Lung (tissue), 12 donors: Measurements from ENCODE around the gene HOXB1. TPM values are rescaled to one million over a fixed set of nuclear protein-coding genes. Genes with fewer than 3 reads are reported as not detected.

Experiments used
- ATAC-seq: fragments of 200-7000 bp; cut with Tn5 transposase; one replicate; pipeline ENCODE4 v1.9.1; 2020; ENCODE audit warnings: moderate number of reproducible peaks; ENCODE audit not compliant: insufficient read depth, low FRiP score
- DNase-seq, 3 donors: peaks; one replicate each; pipeline ENCODE4 v3.0.0-alpha.2; 2013 to 2017
- H3K27ac ChIP-seq, 2 donors: one replicate each; pipeline ENCODE4 v1.5.1; 2013; ENCODE audit warnings: mild to moderate bottlenecking in 2 of 2, moderate library complexity in 2 of 2, control low read depth in 1 of 2, inconsistent platforms in 1 of 2, low read depth in 1 of 2, low read length in 1 of 2
- H3K27me3 ChIP-seq, 3 donors: one replicate each; pipeline ENCODE4 v1.5.1; 2013; ENCODE audit warnings: low read length in 2 of 3; ENCODE audit not compliant: control insufficient read depth in 3 of 3, insufficient read depth in 3 of 3
- H3K36me3 ChIP-seq, 4 donors: one replicate each; pipeline ENCODE4 v1.5.1; 2013; ENCODE audit warnings: low read length in 4 of 4, mild to moderate bottlenecking in 1 of 4, moderate library complexity in 1 of 4; ENCODE audit not compliant: control insufficient read depth in 4 of 4, insufficient read depth in 4 of 4
- H3K4me1 ChIP-seq, 5 donors: one replicate each; pipeline ENCODE4 v1.5.1; 2013; ENCODE audit warnings: low read length in 5 of 5, mild to moderate bottlenecking in 2 of 5, moderate library complexity in 1 of 5; ENCODE audit not compliant: control insufficient read depth in 5 of 5, insufficient read depth in 5 of 5
- H3K4me3 ChIP-seq: one replicate; pipeline ENCODE4 v1.5.1; 2013; ENCODE audit warnings: mild to moderate bottlenecking, control low read depth, moderate library complexity
- H3K9ac ChIP-seq, 2 donors: one replicate each; pipeline ENCODE4 v1.5.1; 2013; ENCODE audit warnings: low read length in 2 of 2, control low read depth in 1 of 2; ENCODE audit not compliant: insufficient read depth in 1 of 2
- H3K9me3 ChIP-seq, 4 donors: one replicate each; pipeline ENCODE4 v1.5.1; 2013; ENCODE audit warnings: low read length in 3 of 4, mild to moderate bottlenecking in 1 of 4, moderate library complexity in 1 of 4; ENCODE audit not compliant: control insufficient read depth in 4 of 4, insufficient read depth in 3 of 4
- WGBS, 2 donors: extraction: QIAGEN DNeasy Blood & Tissue Kit; methylation state at CpG; one replicate each; pipeline ENCODE4 v1.1.7; 2013; 5-methylcytosine and 5-hydroxymethylcytosine counted together
- polyA plus RNA-seq, 2 donors: library from polyadenylated mRNA; stranded (reverse); fragments of 200-250 nt; gene quantifications; one replicate each; pipeline ENCODE4 v1.2.1, GENCODE V29; 2013
- total RNA-seq, 2 donors: library from RNA; depleted of rRNA in 1 of 2; stranded (reverse); fragments of >200 nt in 1 of 2; gene quantifications; one replicate each; pipeline ENCODE4 v1.2.1, GENCODE V29; 2014 to 2021
- TF ChIP-seq, protein P1 (sequence below): IDR thresholded peaks from 2 replicates; pipeline ENCODE4 v1.5.1; 2012; ENCODE audit warnings: mild to moderate bottlenecking; ENCODE audit errors: control extremely low read depth, extremely low read depth
- donor health status: control.
- donor health status: control.
- donor health status: Bipolar disorder and iron deficiency.
- donor health status: healthy.
- donor health status: DM: yes; HTN: yes; CAD: no.

The HOXB1 gene
- total and polyA plus RNA-seq, 4 donors: not detected

DNA sequence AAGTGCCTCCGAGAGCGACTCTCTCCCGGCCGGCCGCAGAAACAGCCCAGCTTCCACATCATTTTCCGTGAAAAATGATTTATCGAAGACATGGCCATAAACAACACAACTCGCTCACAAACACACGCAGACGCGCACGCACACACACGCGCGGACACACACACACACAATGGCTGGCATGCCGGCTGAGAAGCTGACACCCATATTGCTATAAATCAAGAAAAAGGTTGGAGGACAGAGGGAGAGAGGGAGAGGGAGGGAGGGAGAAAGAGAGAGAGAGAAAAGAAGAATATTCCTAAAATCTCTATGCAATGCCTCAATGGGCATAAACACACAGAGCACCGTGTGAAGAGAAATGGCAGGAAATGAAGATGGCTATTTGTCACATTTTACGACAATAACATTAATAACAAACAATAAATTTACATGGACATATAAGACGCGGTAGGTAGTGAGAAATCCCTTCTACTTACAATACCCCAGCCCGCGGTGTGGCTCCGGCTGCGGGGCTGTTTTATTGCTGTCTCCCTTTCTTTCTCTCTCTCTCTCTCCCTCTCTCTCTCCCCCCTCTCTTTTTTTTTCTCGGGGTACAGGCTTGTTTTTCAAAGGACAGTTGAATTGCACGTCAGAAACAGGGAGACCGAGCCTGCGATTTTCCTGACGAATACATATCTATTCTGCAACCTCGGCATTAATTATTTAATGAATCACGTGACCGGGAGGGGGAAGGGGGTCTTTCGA lies 37.9 kb upstream of the HOXB1 start:
- no peak overlapping the region for H3K4me3 ChIP-seq
- ATAC-seq (no peak), DNase-seq (peak; percentile 78 to 85 (median 83))
- 12 to 16% methylated on average over 33 of the region's 33 CpGs for WGBS, 2 donors
- peaks cover 0 to 3% (median 0%) of the 10 kb centered on the region in 4 donors for H3K9me3 ChIP-seq
- H3K27ac ChIP-seq: peak overlapping the region in 1 of 2 donors; percentile 21
- peaks cover 0 to 21% (median 2%) of the 10 kb centered on the region in 4 donors for H3K36me3 ChIP-seq
- peaks cover 0 to 83% (median 12%) of the 10 kb centered on the region in 5 donors for H3K4me1 ChIP-seq
- peaks cover 0 to 70% (median 3%) of the 10 kb centered on the region in 3 donors for H3K27me3 ChIP-seq
- TF ChIP-seq, protein P1, sequence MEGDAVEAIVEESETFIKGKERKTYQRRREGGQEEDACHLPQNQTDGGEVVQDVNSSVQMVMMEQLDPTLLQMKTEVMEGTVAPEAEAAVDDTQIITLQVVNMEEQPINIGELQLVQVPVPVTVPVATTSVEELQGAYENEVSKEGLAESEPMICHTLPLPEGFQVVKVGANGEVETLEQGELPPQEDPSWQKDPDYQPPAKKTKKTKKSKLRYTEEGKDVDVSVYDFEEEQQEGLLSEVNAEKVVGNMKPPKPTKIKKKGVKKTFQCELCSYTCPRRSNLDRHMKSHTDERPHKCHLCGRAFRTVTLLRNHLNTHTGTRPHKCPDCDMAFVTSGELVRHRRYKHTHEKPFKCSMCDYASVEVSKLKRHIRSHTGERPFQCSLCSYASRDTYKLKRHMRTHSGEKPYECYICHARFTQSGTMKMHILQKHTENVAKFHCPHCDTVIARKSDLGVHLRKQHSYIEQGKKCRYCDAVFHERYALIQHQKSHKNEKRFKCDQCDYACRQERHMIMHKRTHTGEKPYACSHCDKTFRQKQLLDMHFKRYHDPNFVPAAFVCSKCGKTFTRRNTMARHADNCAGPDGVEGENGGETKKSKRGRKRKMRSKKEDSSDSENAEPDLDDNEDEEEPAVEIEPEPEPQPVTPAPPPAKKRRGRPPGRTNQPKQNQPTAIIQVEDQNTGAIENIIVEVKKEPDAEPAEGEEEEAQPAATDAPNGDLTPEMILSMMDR: no peak
- H3K9ac ChIP-seq: peak overlapping the region; percentile 28 to 96

DNA sequence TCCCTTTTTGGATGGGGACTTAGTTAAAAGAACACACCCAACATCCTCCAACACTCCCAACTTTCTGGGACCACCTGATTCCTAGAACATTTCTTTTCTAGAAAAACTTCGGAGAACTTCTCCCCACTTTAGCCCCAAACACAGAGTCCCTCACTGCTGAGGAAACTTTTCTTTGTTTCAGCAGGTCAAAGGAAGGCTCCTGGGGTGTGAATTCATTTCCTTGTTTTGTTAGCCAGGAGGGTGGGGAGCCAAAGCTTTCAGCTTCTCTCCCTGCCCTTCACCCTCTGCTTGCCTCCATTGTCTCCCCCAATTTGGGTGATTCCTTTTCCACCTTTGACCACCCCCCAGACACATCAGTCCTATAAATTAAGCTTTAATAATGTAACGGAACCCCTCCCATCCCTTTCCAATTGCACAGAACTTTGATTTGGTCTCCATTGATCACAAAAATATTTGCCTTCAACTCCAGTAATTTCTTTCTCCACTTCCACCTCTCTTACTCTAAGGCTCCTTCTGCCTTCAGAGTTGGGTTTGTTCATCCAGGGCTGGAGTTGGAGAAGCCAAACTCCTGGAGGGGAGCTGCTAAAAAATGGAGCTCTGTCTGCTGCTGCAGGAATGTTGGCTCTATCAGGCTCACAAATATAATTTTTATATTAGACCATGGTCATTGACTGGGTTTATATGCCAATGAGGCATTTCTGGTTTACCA lies 37.0 kb upstream of the HOXB1 start:
- no peak overlapping the region for H3K4me3 ChIP-seq
- ATAC-seq (no peak), DNase-seq (no peak)
- H3K4me1 ChIP-seq: peaks cover 0 to 83% (median 13%) of the 10 kb centered on the region in 5 donors
- peak overlapping the region; percentile 18 to 96 for H3K9ac ChIP-seq
- H3K27me3 ChIP-seq: peaks cover 3 to 69% (median 4%) of the 10 kb centered on the region in 3 donors
- TF ChIP-seq, protein P1: no peak
- WGBS, 2 donors: 43 to 52% methylated on average over 2 of the region's 2 CpGs
- no peak overlapping the region for H3K27ac ChIP-seq
- peaks cover 0 to 3% (median 0%) of the 10 kb centered on the region in 4 donors for H3K9me3 ChIP-seq
- peaks cover 0 to 24% (median 2%) of the 10 kb centered on the region in 4 donors for H3K36me3 ChIP-seq

DNA sequence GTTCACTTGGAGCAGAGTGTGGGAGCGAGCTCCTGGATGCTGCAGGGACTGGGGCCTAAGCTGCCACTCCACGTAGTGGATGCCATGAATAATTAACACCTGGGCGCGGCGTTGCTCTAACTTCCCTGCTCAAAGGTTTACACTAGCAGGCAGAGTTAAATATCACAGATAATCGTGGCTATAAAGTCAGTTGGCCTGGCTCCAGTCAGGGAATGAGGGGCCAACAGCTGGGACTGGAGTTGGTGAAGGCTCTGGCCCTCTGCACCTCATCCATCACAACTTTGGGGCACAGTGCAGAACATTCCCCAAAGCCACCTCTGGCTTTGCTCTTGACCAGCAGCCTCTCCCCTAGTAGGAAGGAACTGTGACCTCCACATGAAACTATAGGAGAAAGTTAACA lies 36.4 kb upstream of the HOXB1 start:
- peaks cover 0 to 83% (median 19%) of the 10 kb centered on the region in 5 donors for H3K4me1 ChIP-seq
- peaks cover 4 to 66% (median 4%) of the 10 kb centered on the region in 3 donors for H3K27me3 ChIP-seq
- H3K36me3 ChIP-seq: peaks cover 0 to 23% (median 2%) of the 10 kb centered on the region in 4 donors
- peak; percentile 70 to 87 (median 85) for DNase-seq
- H3K9ac ChIP-seq: peak overlapping the region in 1 of 2 donors; percentile 96
- H3K4me3 ChIP-seq: no peak overlapping the region
- TF ChIP-seq, protein P1: no peak
- 50 to 65% methylated on average over 6 of the region's 6 CpGs for WGBS, 2 donors
- H3K27ac ChIP-seq: peak overlapping the region in 1 of 2 donors; percentile 4
- H3K9me3 ChIP-seq: peaks cover 0 to 3% (median 0%) of the 10 kb centered on the region in 4 donors
- no peak for ATAC-seq
